NCI-H1092 (cell line): Measurements from ENCODE around the gene LRRTM4.
A peak's percentile ranks its signal among the peaks of the same experiment; 100 is the strongest.
"Not testable (repeated sequence)": the region's sequence is repeated elsewhere in the genome, so short reads cannot be mapped to it uniquely, and the experiment has no call there.

Experiments used
- DNase-seq: peaks from one replicate; lab custom pipeline; 2025; lab: John Stamatoyannopoulos, UW

The LRRTM4 gene

DNA sequence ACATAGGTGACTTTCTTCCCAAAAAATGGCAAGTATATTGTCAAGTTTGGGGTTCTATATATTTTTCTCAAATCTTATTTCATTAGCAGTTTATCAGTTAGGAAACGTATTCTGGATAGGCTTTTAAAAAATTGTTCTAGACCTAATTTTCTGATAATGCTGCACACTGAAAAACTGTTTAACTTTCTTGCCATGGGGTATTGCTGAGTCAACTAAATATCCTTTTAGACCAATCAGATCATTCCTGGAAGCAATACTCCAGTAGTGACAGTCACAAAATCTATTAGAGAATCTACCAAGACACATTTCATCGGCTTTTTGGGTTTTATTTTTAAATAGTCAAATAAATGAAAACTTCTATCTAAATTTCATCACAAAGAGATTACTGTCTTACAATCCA lies 440.6 kb downstream of the LRRTM4 start:
- no peak for DNase-seq

DNA sequence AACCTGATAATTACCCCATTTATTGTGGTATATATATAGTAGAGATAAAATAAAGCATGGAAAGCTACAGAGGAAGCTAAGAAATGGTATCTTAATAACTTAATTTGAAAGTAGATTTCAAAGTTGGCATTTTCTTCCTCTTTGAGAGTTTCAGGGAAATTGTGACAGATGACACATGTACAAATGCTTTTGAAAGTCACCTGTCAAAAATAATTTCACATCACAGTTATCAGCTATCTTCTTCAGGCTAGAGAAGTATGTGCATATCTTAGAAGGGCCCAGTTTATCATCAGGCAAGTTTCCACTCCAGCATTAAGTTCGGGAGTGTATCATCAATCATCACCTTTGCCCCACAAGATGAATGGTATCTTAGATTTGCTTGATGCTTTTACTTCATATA lies 457.9 kb downstream of the LRRTM4 start:
- DNase-seq, result no peak

DNA sequence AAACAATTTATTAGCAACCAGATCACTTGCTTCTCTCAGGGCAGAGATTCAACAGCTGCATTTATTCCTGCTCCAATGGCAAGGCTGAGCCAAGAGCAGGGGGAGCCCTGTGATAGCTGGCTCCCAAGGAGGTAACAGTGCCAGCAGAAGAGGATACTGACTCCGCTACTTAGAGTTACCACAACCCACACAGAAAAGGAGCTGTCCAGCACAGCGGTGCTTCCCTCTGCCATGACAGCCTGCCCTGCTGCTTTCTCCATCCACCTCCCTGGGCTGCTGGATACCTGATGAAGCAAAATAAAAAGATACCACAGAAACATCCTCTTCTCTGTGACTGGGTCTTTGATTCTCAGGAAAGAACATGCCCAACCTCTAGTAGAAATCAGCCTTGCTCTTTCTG lies 467.2 kb downstream of the LRRTM4 start:
- no peak for DNase-seq

GRCh38 chr2:77046339-77046738 lies 475.8 kb downstream of the LRRTM4 start:
- no peak for DNase-seq

- not testable (repeated sequence) for DNase-seq
These were observed 476.7 kb downstream of the LRRTM4 start for GRCh38 chr2:77045456-77045855.

DNA sequence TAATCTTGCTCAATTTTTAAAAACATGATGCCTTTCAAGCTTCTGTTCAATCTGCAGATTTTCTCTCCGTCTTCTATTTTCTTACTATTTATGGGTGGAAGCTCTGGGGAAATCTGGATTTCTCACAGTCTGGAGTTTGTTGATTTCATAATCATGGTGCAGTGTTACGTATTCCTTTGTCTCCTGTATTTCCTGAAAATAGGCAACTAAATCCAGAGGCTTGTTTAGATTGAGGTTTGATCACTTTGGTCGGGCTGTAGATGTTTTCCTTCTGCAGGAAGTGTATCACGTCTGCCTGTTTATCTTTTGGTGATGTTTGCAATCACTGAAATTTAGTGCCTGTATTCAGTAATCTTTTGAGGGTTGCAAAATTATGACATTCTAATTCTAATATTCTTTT lies 487.7 kb downstream of the LRRTM4 start:
- no peak for DNase-seq

DNA sequence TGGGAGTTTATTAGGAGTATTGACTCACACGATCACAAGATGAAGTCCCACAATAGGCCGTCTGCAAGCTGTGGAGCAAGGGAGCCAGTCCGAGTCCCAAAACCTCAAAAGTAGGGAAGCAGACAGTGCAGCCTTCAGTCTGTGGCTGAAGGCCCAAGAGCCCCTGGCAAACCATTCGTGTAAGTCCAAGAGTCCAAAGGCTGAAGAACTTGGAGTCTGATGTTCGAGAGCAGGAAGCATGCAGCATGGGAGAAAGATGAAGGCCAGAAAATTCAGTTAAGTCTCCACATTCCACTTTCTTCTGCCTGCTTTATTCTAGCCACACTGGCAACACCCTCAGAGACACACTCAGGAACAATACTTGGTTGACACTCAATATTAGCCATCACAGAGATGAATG lies 492.9 kb downstream of the LRRTM4 start:
- DNase-seq, result not testable (repeated sequence)

GRCh38 chr2:77028032-77028600 lies 494.1 kb downstream of the LRRTM4 start:
- DNase-seq, result no peak

- DNase-seq, result no peak
These were observed 496.5 kb downstream of the LRRTM4 start for GRCh38 chr2:77025714-77026113.

DNA sequence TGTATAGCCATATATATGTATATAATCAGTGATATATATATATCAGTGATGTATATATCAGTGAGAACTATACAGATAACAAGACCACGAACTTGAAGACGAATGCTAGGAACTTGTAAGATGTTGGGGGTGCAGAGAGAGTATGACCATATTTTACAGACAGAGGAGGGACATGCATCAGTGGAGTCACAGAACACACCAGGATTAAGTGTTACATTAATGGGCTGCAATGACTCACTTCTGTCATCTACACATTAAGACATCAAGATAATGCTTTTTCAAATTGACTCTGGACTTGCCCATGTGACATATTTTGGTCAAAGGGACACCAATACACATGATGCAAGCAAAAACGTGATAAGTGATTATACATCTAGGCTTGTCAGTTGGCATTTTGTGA lies 501.0 kb downstream of the LRRTM4 start:
- DNase-seq, result no peak

DNA sequence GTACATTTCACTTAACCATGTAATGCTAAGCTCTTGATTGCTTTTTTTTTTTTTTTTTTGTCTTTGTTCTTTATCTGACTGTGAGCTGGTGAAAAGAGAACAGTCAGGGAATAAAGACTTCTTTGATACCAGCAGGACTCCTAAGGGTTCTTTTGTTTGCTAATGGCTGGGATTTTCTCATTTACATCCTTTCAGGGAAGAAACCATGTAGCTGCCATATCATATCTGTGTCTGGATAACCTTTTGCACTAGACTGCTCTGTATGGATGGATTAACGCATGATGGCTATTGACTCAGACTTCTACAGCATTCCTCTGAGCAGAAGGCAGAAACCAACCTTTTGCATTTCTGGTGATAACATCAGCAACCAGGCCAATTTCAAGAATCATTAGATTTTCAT lies 504.0 kb downstream of the LRRTM4 start:
- DNase-seq, result no peak

DNA sequence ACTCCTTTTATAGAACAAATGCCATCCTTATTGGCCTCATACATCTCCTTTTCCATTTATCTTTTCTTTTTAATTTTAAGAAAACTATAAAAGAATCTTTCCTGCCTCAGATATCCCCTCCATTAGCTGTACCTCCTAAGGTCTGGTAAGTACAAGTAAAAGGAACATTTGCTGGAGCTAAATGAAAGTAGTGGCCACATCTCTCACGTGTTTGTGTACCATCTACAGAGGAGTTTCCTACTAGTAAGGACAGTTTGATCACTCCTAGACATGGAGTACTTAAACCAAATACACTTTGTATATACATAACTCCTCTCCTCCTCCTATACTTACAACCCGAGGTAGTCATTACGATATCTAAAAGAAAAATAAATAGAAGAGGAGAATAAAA lies 504.8 kb downstream of the LRRTM4 start:
- DNase-seq, result no peak

GRCh38 chr2:77016443-77017354 lies 505.5 kb downstream of the LRRTM4 start:
- DNase-seq, result no peak

GRCh38 chr2:77013953-77014352 lies 508.2 kb downstream of the LRRTM4 start:
- no peak for DNase-seq

DNA sequence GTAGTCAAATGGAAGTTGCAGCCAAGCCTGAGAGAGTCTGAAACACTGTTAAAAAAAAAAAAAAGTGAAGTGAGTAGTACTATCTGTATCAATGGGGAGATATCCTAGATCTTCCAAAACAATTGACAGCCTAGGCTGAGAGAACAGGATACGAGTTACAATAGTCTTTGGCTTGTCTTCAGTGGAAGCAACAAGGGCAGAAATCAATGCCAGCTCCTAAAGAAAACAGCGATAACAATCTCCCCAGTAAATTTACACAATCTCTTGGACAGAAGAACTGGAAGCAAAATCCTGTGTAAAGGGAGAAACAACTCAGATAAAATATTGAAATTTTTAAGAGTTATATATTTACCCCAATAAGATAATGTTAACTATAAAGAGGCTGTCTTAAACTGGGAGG lies 508.7 kb downstream of the LRRTM4 start:
- DNase-seq, result no peak

DNA sequence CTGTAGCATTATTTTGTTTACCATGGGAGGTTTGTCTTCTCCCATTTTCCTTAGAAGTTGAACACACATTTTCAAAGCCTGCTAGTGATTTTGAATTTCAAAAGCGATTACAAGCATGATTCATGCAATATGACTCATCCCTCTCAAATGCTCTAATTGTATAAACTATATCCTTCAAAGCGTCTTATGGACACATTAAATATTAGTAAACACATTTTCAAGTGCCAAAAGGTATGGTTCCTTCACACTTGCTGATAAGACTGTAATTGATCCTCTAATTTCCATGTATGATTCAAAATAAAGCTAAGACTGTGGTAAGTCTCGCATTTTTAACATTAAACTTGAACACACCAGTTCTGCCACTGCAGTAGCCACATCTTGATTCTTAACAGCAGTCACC lies 512.9 kb downstream of the LRRTM4 start:
- DNase-seq, result no peak

GRCh38 chr2:77008853-77009252 lies 513.3 kb downstream of the LRRTM4 start:
- no peak for DNase-seq

DNA sequence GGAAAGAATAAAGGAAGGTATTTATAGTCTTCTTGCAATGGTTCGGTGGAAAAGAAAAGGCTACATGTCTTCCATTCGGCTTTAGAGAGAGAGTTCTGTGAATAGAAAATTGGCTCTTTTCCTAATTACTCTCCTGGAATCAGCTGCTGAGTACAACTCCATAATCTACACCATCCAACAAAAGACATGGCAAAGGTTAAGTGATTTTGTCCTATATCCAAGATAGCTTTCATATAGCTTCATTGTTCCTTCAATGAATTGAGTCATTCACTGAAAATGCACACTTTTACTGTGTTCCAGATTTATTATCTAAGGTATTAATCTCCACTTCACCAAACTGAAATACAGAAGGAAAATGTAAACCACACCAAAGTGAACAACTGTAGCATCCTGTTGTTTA lies 514.5 kb downstream of the LRRTM4 start:
- DNase-seq, result peak; percentile 14

GRCh38 chr2:77005522-77005921 lies 516.7 kb downstream of the LRRTM4 start:
- DNase-seq, result no peak

GRCh38 chr2:77001895-77002294 lies 520.3 kb downstream of the LRRTM4 start:
- no peak for DNase-seq

DNA sequence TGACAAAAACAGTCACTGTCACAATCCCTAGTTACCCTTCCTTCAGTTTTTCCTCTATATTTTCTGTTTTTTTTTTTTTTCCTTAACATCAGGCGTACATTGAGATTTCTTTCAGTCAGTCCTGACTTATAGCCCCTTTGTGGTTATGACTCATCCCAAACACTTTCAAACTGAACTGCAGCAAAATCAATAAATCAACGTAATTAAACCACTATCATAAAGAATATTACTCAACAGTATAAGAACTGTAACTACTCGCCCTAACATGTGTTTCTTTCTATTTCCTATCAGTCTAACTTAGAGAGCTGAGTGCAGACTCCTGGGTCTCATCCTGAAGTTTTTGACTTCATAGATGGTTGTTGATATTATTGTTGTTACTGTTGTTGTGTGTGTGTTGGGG lies 523.5 kb downstream of the LRRTM4 start:
- no peak for DNase-seq

GRCh38 chr2:76998152-76998551 lies 524.0 kb downstream of the LRRTM4 start:
- no peak for DNase-seq

DNA sequence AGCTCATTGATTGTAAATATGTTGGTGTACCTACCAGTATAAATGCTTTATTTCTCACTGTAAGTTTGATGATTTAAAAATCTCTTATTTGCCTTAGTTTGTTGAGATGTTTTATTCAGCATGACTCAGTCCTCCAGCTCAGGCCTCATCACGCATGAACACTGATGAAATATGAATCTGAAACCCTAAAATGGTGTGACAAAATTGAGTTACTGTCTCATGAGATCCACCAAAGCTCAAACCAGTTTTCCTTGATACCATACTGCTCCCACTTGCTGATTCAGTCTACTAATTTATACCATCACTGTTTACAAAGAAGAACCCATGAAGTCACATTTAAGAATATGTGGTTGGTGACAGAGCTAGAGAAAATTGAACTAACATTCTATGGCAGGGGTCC lies 524.9 kb downstream of the LRRTM4 start:
- no peak for DNase-seq
